ENCODE data around the gene GPANK1. TPM values are rescaled to one million over a fixed set of nuclear protein-coding genes. Genes with fewer than 3 reads are reported as not detected.

Gene GPANK1
- total and polyA plus RNA-seq, 2 of the 13 experiments (the other 11 are each of a cell fraction or from before 2014, with no cell fraction given): 15.4 to 22.8 TPM

GRCh38 chr6:31620586-31621319, 44.0 kb downstream of the GPANK1 start, which contains the start of gene PRRC2A (continued):
- TF ChIP-seq, protein P1, sequence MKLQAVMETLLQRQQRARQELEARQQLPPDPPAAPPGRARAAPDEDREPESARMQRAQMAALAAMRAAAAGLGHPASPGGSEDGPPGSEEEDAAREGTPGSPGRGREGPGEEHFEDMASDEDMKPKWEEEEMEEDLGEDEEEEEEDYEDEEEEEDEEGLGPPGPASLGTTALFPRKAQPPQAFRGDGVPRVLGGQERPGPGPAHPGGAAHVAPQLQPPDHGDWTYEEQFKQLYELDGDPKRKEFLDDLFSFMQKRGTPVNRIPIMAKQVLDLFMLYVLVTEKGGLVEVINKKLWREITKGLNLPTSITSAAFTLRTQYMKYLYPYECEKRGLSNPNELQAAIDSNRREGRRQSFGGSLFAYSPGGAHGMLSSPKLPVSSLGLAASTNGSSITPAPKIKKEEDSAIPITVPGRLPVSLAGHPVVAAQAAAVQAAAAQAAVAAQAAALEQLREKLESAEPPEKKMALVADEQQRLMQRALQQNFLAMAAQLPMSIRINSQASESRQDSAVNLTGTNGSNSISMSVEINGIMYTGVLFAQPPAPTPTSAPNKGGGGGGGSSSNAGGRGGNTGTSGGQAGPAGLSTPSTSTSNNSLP (IDR thresholded peaks at IDR 0.05; ENCODE audit: low read depth, low read length): no peak
- TF ChIP-seq MEF2D (CRISPR knock-in tag; IDR thresholded peaks at IDR 0.05) (no peak), EEA1 (CRISPR knock-in tag; IDR thresholded peaks at IDR 0.05; ENCODE audit: borderline replicate concordance) (peak; percentile 71; the same call in 1 of the 2 replicates), ASH2L (IDR thresholded peaks at IDR 0.05; ENCODE audit: insufficient read length, low read depth, low read length) (peak; percentile 80), ZC3H13 (CRISPR knock-in tag; IDR thresholded peaks at IDR 0.05) (0 out of 2 replicates have a peak, but pooled peaks have one; percentile 16), ZNF333 (CRISPR knock-in tag; IDR thresholded peaks at IDR 0.05; ENCODE audit: borderline replicate concordance) (peak; percentile 86; the same call in 1 of the 2 replicates), EZH2 (conservative IDR thresholded peaks at IDR 0.05; ENCODE audit: low read depth, low read length) (no peak), ZNF572 (CRISPR knock-in tag; IDR thresholded peaks at IDR 0.05) (0 out of 2 replicates have a peak, but pooled peaks have one; percentile 78), ZNF562 (CRISPR knock-in tag; IDR thresholded peaks at IDR 0.05; ENCODE audit: borderline replicate concordance) (no peak), REXO4 (CRISPR knock-in tag; IDR thresholded peaks at IDR 0.05; ENCODE audit: borderline replicate concordance) (no peak), ZNF124 (CRISPR knock-in tag; IDR thresholded peaks at IDR 0.05) (no peak), KLF15 (CRISPR knock-in tag; IDR thresholded peaks at IDR 0.05; ENCODE audit: borderline replicate concordance) (0 out of 2 replicates have a peak, but pooled peaks have one; percentile 20), NFAT5 (CRISPR knock-in tag; IDR thresholded peaks at IDR 0.05) (no peak), RELA (CRISPR knock-in tag; IDR thresholded peaks at IDR 0.05) (no peak), ZFP41 (CRISPR knock-in tag; IDR thresholded peaks at IDR 0.05; ENCODE audit: borderline replicate concordance) (no peak), ZBTB38 (CRISPR knock-in tag; IDR thresholded peaks at IDR 0.05) (0 out of 2 replicates have a peak, but pooled peaks have one; percentile 64), ZNF263 (CRISPR knock-in tag; IDR thresholded peaks at IDR 0.05) (peak; percentile 32; the same call in 1 of the 2 replicates), NR2F1 (CRISPR knock-in tag; IDR thresholded peaks at IDR 0.05) (no peak), ZNF790 (CRISPR knock-in tag; IDR thresholded peaks at IDR 0.05; ENCODE audit: borderline replicate concordance) (0 out of 2 replicates have a peak, but pooled peaks have one; percentile 27)
- TF ChIP-seq, protein P2, sequence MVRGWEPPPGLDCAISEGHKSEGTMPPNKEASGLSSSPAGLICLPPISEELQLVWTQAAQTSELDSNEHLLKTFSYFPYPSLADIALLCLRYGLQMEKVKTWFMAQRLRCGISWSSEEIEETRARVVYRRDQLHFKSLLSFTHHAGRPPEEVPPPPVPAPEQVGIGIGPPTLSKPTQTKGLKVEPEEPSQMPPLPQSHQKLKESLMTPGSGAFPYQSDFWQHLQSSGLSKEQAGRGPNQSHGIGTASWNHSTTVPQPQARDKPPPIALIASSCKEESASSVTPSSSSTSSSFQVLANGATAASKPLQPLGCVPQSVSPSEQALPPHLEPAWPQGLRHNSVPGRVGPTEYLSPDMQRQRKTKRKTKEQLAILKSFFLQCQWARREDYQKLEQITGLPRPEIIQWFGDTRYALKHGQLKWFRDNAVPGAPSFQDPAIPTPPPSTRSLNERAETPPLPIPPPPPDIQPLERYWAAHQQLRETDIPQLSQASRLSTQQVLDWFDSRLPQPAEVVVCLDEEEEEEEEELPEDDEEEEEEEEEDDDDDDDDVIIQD (CRISPR knock-in tag; IDR thresholded peaks at IDR 0.05; ENCODE audit: low read depth): no peak

All from HepG2 (cell line).